ENCODE data around the gene KPNA5.
"Not testable (repeated sequence)": the region's sequence is repeated elsewhere in the genome, so short reads cannot be mapped to it uniquely, and the experiment has no call there.

KPNA5 gene

GRCh38 chr6:116730513-116730912 is 49.5 kb downstream of the KPNA5 start:
- TF ChIP-seq CTCF (IDR thresholded peaks at IDR 0.05; ENCODE audit: low read depth, low read length): no peak
- no peak for DNase-seq
- no peaks in the 10 kb centered on the region for H3K9me3 ChIP-seq
- no peak overlapping the region for H3K4me3 ChIP-seq (ENCODE audit: low read depth, low read length)
- H3K36me3 ChIP-seq: peaks cover 4% of the 10 kb centered on the region
- no peaks in the 10 kb centered on the region for H3K4me1 ChIP-seq
- H3K27me3 ChIP-seq: no peaks in the 10 kb centered on the region

- Histone ChIP-seq H3K4me1 (no peaks in the 10 kb centered on the region), H3K36me3 (no peaks in the 10 kb centered on the region; the same call in 1 of the 2 replicates), H3K4me3 (ENCODE audit: low read depth, low read length) (no peak overlapping the region), H3K9me3 (0 out of 2 replicates have a peak, but pooled peaks cover 3% of the 10 kb centered on the region), H3K27me3 (no peaks in the 10 kb centered on the region)
- no peak for DNase-seq
- TF ChIP-seq CTCF (IDR thresholded peaks at IDR 0.05; ENCODE audit: low read depth, low read length): no peak
These were observed 56.0 kb downstream of the KPNA5 start for GRCh38 chr6:116737004-116737403.

- H3K4me1 ChIP-seq; H3K9me3 ChIP-seq; DNase-seq; H3K4me3 ChIP-seq (ENCODE audit: low read depth, low read length); H3K36me3 ChIP-seq; H3K27me3 ChIP-seq: not testable (repeated sequence)
These were observed 59.5 kb downstream of the KPNA5 start for GRCh38 chr6:116740486-116740885.

- no peaks in the 10 kb centered on the region for H3K4me1 ChIP-seq
- no peak for DNase-seq
- TF ChIP-seq CTCF (IDR thresholded peaks at IDR 0.05; ENCODE audit: low read depth, low read length): no peak
- no peaks in the 10 kb centered on the region for H3K36me3 ChIP-seq
- H3K4me3 ChIP-seq (ENCODE audit: low read depth, low read length): no peak overlapping the region
- H3K9me3 ChIP-seq: 0 out of 2 replicates have a peak, but pooled peaks cover 3% of the 10 kb centered on the region
- no peaks in the 10 kb centered on the region for H3K27me3 ChIP-seq
These were observed 60.6 kb downstream of the KPNA5 start for GRCh38 chr6:116741571-116741970.

- TF ChIP-seq CTCF (IDR thresholded peaks at IDR 0.05; ENCODE audit: low read depth, low read length): no peak
- Histone ChIP-seq H3K4me1 (no peaks in the 10 kb centered on the region), H3K4me3 (ENCODE audit: low read depth, low read length) (no peak overlapping the region), H3K9me3 (no peaks in the 10 kb centered on the region), H3K27me3 (no peaks in the 10 kb centered on the region), H3K36me3 (no peaks in the 10 kb centered on the region)
- DNase-seq: no peak
These were observed 64.2 kb downstream of the KPNA5 start for GRCh38 chr6:116745176-116745575.

- peaks cover 17% of the 10 kb centered on the region for H3K4me1 ChIP-seq
- H3K36me3 ChIP-seq: no peaks in the 10 kb centered on the region
- H3K4me3 ChIP-seq (ENCODE audit: low read depth, low read length): no peak overlapping the region
- no peak for DNase-seq
- peaks cover 3% of the 10 kb centered on the region; the same call in 1 of the 2 replicates for H3K9me3 ChIP-seq
- no peaks in the 10 kb centered on the region for H3K27me3 ChIP-seq
- TF ChIP-seq CTCF (IDR thresholded peaks at IDR 0.05; ENCODE audit: low read depth, low read length): no peak
These were observed 80.8 kb downstream of the KPNA5 start for GRCh38 chr6:116761779-116762178.

GRCh38 chr6:116762235-116762634 is 81.2 kb downstream of the KPNA5 start:
- no peak for TF ChIP-seq CTCF (IDR thresholded peaks at IDR 0.05; ENCODE audit: low read depth, low read length)
- Histone ChIP-seq H3K9me3 (peaks cover 3% of the 10 kb centered on the region; the same call in 1 of the 2 replicates), H3K36me3 (no peaks in the 10 kb centered on the region), H3K27me3 (no peaks in the 10 kb centered on the region), H3K4me1 (peaks cover 22% of the 10 kb centered on the region), H3K4me3 (ENCODE audit: low read depth, low read length) (no peak overlapping the region)
- no peak for DNase-seq
